ENCODE results near the gene PSMB1.

DNA sequence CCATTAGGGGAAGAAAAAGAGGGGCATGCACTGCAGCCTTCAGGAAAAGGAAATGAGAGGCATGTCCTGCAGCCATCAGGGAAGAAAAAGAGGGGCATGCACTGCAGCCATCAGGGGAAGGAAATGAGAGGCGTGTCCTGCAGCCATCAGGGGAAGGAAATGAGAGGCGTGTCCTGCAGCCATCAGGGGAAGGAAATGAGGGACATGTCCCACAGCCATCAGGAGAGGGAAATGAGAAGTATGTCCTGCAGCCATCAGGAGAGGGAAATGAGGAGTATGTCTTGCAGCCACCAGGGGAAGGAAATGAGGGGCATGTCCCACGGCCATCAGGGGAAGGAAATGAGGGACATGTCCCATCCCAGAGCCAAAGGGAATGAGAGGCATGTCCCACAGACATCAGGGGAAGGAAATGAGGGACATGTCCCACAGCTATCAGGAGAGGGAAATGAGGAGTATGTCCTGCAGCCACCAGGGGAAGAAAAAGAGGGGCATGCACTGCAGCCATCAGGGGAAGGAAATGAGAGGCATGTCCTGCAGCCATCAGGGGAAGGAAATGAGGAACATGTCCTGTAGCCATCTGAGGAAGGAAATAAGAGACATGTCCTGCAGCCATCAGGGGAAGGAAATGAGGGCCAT lies 52.0 kb downstream of the PSMB1 start:
- TF ChIP-seq EZH2 (IDR thresholded peaks at IDR 0.05) (no peak), CTCF (IDR thresholded peaks at IDR 0.05) (no peak)
